Measurements from ENCODE around the gene CNGA4. TPM values are rescaled to one million over a fixed set of nuclear protein-coding genes. Genes with fewer than 3 reads are reported as not detected.
"Not testable (repeated sequence)": the region's sequence is repeated elsewhere in the genome, so short reads cannot be mapped to it uniquely, and the experiment has no call there.

CNGA4 gene
- polyA plus RNA-seq, 3 donors: 0.69 TPM; not detected in 2

DNA sequence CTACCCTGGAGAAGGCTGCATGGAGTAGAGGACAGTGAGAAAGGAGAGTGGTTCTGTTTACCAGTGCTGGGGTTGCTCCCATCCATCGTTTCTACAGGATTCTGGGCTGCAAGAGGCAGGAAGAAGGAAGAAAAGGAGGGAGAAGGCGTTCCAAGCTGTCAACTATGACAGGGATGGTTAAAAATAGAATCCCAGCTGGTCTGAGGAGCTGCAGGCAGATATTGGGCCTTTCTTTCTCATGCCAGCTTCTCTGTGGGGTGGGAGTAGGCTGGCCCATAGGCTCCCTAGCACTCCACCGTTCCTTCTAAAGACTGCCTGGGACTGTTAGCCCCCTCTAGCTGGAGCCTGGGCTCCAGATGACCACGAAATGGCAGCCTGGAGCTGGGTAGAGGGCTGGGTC lies 34.3 kb downstream of the CNGA4 start:
- Histone ChIP-seq H3K9me3 (replicated peaks in 1 of 2; ENCODE audit: control insufficient read depth in 1 of 2, insufficient read depth in 1 of 2, low read length in 2 of 2) (peaks cover 0 to 4% of the 10 kb centered on the region in 2 donors), H3K4me2 (replicated peaks; ENCODE audit: extremely low read depth, low read length, poor library complexity, severe bottlenecking) (no peak overlapping the region), H3K27me3 (ENCODE audit: control insufficient read depth in 2 of 2, insufficient read depth in 2 of 2, low read length in 2 of 2) (peaks cover 5 to 11% of the 10 kb centered on the region in 2 donors), H3K79me2 (ENCODE audit: insufficient read depth, low read length) (no peaks in the 10 kb centered on the region), H3K4me3 (replicated peaks in 1 of 3; ENCODE audit: low read depth in 2 of 3, low read length in 3 of 3) (no peak overlapping the region), H3K9ac (ENCODE audit: insufficient read depth, low read length, poor library complexity, severe bottlenecking) (no peak overlapping the region), H3K36me3 (replicated peaks in 1 of 2; ENCODE audit: control insufficient read depth in 1 of 2, insufficient read depth in 2 of 2, low read length in 2 of 2) (no peaks in the 10 kb centered on the region), H4K20me1 (ENCODE audit: insufficient read depth, low read length) (no peaks in the 10 kb centered on the region), H2AFZ (ENCODE audit: insufficient read depth, low read depth, low read length, poor library complexity, severe bottlenecking) (no peak overlapping the region), H3K27ac (ENCODE audit: low read depth in 1 of 2, low read length in 2 of 2) (no peak overlapping the region), H3K4me1 (ENCODE audit: control insufficient read depth in 1 of 2, insufficient read depth in 2 of 2, low read length in 2 of 2) (peaks cover 0 to 15% of the 10 kb centered on the region in 2 donors)
- H3K4me1 Mint-ChIP-seq: peaks cover 17% of the 10 kb centered on the region
- TF ChIP-seq CTCF (IDR thresholded peaks at IDR 0.05): no peak
- no peak for DNase-seq
- H3K27me3 Mint-ChIP-seq (ENCODE audit: low read depth in 3 of 3): peaks cover 31 to 62% (median 47%) of the 10 kb centered on the region in 3 donors
- WGBS (ENCODE audit: insufficient coverage): 92% methylated on average over 3 of the region's 4 CpGs
- H3K9me3 Mint-ChIP-seq: peaks cover 11 to 23% (median 14%) of the 10 kb centered on the region in 7 donors
- intact Hi-C loops (cut with micrococcal nuclease): no loop called here
- H3K36me3 Mint-ChIP-seq: no peaks in the 10 kb centered on the region
- H3K27ac Mint-ChIP-seq: no peak overlapping the region
- H3K4me3 Mint-ChIP-seq: no peak overlapping the region

GRCh38 chr11:6280809-6281208 lies 41.9 kb downstream of the CNGA4 start:
- H3K9me3 ChIP-seq (replicated peaks in 1 of 2; ENCODE audit: control insufficient read depth in 1 of 2, insufficient read depth in 1 of 2, low read length in 2 of 2); H3K9ac ChIP-seq (ENCODE audit: insufficient read depth, low read length, poor library complexity, severe bottlenecking); H4K20me1 ChIP-seq (ENCODE audit: insufficient read depth, low read length); H3K27ac Mint-ChIP-seq; H3K4me2 ChIP-seq (replicated peaks; ENCODE audit: extremely low read depth, low read length, poor library complexity, severe bottlenecking); H3K79me2 ChIP-seq (ENCODE audit: insufficient read depth, low read length); H3K4me3 ChIP-seq (replicated peaks in 1 of 3; ENCODE audit: low read depth in 2 of 3, low read length in 3 of 3); H2AFZ ChIP-seq (ENCODE audit: insufficient read depth, low read depth, low read length, poor library complexity, severe bottlenecking); H3K36me3 Mint-ChIP-seq; H3K4me1 ChIP-seq (ENCODE audit: control insufficient read depth in 1 of 2, insufficient read depth in 2 of 2, low read length in 2 of 2); H3K4me1 Mint-ChIP-seq; H3K36me3 ChIP-seq (replicated peaks in 1 of 2; ENCODE audit: control insufficient read depth in 1 of 2, insufficient read depth in 2 of 2, low read length in 2 of 2); DNase-seq; intact Hi-C loops (cut with micrococcal nuclease); H3K27ac ChIP-seq (ENCODE audit: low read depth in 1 of 2, low read length in 2 of 2): not testable (repeated sequence)
- peak overlapping the region in 1 of 2 donors; percentile 62 for H3K4me3 Mint-ChIP-seq
- H3K27me3 ChIP-seq (ENCODE audit: control insufficient read depth in 2 of 2, insufficient read depth in 2 of 2, low read length in 2 of 2): peaks cover 7 to 16% of the 10 kb centered on the region in 2 donors
- peaks cover 4 to 16% (median 6%) of the 10 kb centered on the region in 7 donors for H3K9me3 Mint-ChIP-seq
- WGBS (ENCODE audit: insufficient coverage): 68% methylated on average over 6 of the region's 7 CpGs
- peaks cover 39 to 62% (median 41%) of the 10 kb centered on the region in 3 donors for H3K27me3 Mint-ChIP-seq (ENCODE audit: low read depth in 3 of 3)
